ENCODE results near the gene SLC6A15.
A peak's percentile ranks its signal among the peaks of the same experiment; 100 is the strongest.

The SLC6A15 gene

DNA sequence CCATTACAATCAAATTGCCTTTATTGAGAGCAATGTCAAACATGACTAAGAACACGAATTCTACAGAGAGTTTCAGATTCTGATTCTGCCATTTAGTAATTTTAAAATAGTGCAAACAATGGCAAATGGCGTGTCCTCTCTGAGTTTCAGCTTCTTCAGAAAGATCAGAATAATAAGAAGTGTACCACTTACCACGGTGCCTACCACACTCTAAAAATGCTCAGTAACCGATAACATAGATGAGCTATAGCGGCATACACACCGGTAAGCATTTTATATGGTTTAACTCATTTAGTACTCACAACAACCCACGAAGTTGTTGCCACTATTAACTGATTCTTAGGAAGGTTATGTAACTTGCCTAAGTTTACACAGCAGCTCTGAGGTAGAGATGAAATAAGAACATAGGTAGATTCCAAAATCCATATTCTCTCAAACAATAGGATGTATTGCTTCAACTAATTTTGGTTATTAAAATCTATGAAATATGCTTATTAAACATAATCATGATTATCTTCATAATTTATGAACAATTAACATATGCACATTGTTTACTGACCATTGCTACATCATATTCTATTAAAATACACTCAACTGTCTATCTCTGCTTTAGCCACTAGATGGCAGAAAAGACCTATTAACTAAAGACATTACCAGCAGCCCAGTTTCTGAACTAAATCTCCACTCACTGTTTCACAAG lies 38.3 kb downstream of the SLC6A15 start:
- DNase-seq = peak; percentile 49

DNA sequence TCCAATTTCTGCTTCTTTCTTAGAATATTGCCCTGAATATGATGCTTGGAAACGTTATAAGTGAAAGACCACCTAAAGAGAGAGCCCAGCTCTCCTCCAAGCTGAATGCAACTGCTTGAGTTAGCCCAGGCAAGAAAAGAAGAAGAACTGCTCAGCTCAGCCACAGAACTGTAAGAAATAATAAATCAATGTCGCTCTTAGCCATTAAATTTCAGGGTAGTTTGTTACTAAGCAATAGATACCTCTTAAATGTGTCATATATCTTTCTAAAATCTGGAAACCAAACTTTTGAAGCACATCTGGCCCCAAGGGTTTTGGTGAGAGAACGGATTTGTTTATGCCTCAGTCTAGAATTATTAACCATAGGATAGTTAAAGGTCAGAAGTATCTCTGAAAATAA lies 50.4 kb downstream of the SLC6A15 start:
- no peak for DNase-seq

DNA sequence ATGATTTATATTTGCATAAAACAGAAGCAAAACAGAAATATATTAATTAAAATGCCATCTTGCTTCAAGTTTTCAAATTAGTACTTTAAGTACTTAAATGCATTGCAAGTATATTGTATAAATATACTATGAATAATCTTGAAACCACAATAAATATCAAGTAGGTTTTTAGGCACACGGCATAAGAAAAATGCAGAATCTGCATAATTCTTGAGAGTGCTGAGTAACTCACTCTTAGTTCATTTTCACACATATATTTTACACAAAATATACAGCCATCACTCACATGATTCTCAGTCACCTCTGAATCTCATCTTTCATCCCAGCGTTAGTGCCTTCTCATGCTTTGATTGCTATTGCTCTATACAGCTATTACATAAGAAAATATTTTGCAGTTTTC lies 51.9 kb downstream of the SLC6A15 start:
- DNase-seq = no peak

DNA sequence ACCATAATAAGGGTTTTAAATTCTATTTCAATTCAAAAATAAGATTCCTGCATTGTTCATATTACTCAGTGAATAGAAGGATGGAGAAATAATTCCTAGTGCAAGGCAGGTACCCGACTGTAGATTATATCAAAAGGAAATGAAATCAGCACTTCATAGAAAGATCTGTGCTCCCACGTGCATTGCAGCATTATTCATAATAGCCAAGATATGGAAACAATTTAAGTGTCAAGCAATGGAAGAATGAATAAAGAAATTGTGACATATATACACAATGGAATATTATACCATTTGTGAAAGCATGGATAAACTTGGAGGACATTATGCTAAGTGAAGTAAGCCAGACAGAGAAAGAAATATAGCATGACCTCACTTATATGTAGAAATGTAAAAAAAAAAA lies 53.8 kb downstream of the SLC6A15 start:
- no peak for DNase-seq

DNA sequence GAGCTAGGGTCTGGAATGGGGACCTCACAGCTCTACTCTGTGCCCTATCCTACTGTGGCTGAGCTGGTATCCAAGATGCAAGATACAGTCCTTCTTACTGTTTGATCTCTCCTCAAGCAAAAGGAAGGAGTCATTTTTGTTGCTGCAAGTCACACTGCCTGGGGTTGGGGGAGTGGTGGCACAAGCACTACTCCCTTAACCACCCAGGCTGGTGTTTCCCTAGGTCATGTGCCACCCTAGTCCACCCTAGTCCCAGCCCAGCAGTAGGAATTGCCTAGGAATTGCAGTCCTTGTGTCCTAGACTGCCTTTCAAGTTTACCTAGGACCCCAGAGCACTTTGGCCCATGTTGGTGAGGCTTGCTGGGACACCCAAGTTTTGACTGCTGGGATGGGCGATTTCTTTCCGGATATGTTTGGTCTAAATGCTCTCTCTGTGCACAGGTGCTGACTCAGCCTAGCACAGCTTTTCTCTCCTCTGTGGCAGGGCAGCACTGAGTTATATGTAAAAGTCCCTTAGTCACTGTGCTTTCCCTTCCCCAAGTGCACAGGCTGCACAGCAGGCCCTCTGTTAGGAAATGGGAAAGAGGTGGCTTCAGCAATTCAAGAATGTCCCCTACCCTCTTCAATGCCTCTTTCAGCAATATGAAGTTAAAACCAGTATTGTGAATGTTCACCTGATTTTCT lies 54.9 kb downstream of the SLC6A15 start:
- no peak for DNase-seq

DNA sequence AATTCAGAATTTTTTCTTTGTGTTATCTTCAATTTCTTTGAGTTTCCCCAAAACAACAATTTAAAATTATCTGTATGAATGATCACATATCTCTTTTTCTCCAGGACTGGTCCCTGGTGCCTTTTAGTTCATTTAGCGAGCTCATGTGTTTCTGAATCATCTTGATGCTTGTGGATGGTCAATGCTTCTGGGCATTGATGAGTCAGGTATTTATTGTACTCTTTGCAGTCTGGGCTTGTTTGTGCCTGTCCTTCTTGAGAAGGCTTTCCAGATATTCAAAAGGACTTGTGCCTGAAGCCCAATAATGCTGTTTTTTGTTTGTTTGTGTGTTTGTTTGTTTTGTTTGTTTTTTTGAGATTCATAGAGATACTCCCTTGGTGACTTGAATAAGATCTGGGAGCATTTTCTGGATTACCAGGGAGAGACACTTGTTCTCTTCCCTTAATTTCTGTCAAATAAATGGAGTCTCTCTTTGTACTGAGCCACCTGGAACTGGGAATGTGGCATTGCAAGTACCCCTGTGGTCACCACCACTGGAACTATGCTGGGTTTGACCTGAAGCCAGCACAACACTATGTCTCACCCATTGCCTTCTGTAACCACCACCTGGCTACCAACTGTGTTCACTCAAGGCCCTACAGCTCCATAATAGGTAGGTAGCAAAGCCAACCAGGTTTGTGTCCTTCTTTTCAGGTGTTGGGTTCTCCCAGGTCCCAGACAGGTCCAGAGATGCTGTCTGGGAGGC lies 56.3 kb downstream of the SLC6A15 start:
- DNase-seq = no peak

DNA sequence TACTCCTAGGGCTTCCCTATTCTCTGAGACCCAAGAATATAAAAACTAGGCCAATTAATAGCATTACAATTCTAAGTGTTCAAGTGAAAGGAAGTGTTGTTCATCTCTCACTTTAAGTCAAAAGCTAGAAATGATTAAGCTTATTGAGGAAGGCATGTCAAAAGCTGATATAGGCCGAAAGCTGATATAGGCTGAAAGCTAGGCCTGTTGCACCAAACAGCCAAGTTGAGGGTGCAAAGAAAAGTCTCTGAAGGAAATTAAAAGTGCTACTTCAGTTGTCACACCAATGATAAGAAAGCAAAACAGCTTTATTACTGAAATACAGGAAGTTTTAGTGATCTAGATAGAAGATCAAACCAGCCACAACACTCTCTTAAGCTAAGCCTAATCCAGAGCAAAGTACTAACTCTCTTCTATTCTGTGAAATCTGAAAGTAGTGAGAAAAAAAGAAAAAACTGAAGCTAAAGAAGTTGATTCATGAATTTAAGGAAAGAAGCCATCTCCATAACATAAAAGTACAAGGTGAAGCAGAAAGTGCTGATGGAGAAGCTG lies 68.9 kb downstream of the SLC6A15 start:
- DNase-seq = no peak

DNA sequence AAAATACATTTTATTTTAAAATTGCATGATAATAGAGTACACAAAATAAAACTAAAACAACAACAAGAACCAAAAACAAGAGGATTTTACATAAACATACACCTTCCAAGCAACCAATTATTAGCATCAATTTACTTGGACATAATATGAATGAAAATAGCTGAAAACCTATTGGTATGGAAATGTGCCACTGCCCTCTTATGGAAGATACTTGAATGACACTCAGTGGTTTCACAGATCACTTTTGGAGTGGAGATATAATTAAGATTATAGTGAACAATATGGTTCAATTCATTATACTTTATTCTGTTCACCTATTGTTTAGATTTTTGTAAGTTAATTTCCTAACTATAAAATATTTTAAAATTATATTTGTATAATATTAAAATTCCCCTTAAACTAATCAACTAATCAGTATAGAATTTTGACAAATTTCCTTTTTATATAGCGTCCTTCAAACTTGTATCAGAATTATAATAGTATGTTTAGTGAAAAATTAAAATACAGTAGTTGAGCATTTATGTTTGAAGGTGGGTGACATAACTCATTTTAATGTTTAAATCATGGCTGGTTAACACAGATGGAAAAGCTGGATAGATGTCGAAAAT lies 70.1 kb downstream of the SLC6A15 start:
- peak; percentile 24 for DNase-seq

DNA sequence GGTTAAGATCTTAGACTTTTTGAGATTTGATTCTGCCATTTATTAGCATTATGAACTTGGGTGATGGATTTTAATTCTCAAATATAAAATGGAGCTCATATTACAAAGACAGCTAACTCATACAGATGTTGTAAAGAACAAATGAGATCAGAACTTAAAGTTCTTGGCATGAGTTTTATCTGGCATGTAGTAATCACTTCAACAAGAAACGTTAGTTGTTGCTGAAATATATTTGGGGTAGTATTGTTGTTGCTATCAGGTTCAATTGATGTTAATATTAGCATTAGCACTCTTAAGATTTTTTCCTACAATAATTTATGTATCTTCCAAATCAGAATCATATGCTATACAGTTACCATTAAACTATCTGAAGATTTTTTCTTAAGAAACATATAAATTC lies 71.0 kb downstream of the SLC6A15 start:
- DNase-seq = no peak

DNA sequence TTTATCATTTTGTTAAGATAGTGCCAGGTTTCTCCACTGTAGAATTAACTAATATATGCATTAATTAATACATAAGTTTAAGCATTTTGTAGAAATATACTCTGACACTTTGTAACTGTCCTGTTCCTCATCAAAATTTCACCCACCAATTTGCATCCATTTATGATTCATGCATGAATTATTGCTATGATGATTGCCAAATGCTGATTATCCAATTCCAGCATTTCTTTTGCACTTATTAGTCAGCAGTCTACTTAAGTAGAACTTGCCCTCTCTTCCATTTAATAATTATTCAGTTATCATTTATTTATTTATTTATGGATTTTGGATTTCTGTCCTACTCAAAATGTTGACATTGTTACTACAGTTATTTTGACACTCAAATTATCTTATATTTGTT lies 72.2 kb downstream of the SLC6A15 start:
- DNase-seq = no peak

DNA sequence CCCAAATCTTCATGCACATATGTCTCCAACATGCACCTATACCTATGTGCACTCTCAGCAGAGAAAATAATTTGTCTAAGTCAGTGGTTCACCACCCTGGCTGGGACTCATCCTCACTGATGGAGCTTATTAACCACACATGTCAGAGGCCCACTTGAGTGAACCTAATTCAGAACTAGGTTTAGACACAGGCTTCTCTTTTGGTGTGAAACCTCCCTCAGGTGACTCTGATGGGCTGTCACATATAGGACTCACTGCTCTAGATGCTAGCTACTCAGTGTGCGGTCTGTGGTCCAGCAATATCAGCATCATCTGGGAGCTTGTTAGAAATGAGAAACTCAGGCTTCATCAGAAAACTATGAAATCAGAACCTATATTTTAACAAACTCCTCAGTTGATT lies 85.7 kb downstream of the SLC6A15 start:
- no peak for DNase-seq

DNA sequence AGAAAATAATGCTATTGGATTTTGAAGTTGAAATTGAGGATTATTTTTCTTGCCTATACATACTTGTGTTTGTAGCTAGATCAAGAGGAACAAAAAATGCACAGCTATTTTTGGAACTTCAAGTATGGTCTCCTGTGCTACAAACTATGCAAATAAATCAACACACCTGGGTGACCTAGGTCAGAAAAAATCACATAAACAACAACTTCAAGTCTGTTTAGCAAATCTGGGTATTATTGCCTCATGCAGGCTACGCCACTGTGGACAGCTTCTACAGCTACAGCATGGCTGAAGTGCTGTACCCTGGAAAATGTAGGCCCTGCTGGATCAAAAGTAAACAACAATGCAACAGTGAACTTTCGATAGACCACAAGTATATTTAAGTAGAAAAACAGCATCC lies 87.5 kb downstream of the SLC6A15 start:
- no peak for DNase-seq

DNA sequence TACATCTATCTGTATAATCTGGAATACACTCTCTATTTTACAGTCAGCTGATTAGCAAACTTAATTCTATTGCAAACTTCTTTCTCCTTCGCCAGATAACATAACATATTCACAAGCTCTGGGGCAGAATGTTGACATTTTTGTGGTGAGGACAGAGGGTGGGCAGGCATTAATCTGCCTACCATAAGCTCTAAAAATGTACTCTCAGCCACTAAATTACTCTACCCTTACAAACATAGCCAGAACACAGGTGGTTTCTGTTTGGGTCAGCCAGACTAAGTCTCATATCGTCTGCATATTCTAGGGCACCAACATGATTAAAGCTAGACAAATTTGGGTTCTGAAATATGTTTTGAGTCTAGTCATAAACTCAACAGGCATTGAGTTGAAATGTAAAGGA lies 90.1 kb downstream of the SLC6A15 start:
- no peak for DNase-seq

DNA sequence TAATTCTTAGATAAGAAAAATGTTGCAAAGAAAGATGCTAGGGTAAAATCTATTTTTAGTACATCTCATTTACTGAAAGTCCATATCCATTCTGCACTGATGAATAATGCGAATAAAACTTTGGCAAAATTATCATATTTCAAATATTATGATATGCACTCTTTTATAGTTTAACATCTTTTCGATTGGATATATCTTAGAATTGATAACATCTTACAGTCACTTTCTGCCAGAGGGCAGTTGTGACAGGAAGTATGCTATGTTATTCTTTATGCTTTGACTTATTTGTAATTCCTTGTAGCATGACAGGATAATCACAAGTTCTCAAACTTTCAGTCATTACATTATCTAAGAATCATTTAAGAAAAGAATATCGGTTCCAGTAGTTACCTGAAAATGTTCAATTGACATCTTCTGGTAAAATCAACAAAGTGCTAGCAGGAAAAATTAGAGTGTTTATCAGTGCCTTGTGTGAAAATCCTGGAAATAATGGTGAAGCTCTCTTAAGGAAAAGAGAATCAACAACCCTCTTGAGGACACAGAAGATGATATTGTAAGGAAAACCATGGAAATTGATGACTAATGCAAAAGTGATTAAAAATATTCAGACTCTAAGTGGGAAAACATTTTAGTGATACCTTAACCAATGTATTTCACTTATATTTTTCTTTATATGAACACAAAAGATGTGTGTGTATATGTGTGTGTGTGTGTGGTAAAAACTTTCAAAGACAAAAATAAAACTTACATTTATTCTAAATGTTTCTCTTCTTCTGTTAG lies 95.5 kb downstream of the SLC6A15 start:
- no peak for DNase-seq

DNA sequence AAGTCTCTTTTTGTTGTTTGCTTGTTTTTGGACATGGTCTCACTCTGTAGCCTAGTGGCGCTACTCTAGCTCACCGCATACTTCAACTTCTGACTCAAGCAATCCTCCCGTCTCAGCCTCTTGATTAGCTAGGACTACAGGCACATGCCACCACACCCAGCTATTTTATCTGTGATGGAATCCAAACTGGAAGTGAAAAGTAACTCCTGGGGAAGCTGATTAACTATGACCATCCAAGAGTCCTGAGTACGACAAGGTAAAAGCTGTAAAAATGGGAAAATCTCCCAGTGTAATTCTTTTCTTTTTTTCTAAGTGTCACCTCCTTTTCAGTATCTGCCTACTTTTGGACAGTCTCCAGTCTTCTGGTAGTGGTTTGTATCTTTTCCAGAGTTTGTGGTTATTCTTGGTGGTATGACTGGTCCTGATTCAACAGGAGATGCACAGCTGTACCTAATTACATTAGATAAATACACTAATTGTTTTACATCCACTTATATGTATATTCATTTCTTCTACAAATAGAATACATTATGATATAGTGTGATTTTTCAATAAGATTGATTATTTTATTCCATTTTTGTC lies 97.8 kb downstream of the SLC6A15 start:
- no peak for DNase-seq

DNA sequence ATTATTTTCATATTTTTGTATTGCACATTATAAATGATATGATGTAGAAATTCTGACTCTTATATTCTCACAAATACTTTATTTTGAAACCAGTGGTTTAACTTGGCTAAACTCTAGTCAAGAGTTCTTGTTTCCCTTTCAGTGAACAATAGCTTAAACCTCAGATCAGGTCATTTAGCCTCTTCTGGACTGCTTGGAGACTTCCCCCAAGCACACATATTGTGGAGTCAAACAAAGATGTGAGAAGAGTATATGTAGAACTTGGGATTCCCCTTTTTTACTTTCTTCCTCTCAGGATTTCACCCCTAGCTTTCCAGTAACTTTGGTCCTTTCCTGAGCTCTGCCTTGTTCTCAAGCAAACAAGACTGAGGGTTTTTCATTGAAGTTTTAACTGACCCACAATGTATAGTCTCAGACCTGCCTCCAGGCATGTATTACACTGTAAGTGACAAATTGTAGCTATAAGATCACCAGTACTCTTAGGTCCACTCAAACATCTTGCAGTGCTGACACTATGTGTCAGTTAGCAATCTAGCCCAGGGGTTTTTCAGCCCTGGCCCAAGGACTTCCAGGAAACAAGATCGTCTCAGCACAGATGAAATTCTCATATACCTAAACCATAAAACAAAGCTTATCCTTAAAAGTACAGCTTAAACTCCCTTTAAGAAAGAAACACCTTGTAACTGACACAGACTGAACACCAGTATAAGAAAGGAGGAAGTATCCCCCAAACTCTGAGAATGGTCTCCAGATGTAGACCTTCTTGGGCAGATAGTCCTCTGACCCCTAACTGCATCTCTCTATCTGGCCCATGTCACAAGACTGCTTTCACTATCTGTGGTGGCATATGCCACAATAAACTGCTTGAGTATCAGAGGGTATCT lies 98.6 kb downstream of the SLC6A15 start:
- no peak for DNase-seq

DNA sequence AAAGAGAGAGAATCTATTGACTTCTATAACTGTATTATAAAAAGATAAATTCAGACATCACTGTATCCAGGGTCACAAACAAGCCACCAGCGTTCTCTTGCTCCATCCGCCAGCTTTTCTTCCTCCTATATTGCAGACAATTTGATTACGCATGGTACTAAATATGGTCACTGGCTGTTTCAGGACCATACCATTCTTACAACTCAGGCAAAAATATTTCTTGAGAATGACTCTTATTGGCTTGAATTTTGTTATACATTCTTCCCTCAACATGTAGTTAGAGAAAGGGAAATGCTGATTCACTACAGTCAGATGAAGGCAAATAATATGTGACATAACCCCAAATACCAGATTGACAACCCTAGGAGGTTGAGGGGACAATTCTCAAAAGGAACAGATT lies 101.3 kb downstream of the SLC6A15 start:
- no peak for DNase-seq

DNA sequence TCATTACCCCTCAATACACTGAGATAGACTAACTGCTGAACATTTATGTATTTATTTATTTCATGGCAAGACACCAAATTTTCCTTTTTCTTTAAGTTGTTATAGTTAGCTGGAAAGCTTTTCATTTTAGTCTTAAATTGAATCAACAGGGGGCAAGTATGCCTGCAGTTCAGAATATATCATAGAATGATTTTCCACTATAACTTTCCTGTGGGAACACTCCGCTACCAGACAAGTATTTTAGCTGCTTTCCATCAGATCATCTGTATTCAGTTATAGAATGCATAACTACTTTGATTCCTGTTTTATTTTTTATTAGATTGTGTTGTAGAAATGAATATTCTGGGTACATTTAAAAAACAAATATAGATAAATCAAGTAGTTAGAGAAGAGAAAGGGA lies 102.0 kb downstream of the SLC6A15 start:
- DNase-seq = no peak

Data from CD4-positive, alpha-beta T cell treated with Interleukin-21 for 1 hour (primary cell).